NCI-H2227 treated with DMSO at 0.1 percent for 48 hours (cell line): ENCODE results near the gene SH3BP4.
"Not testable (repeated sequence)": the region's sequence is repeated elsewhere in the genome, so short reads cannot be mapped to it uniquely, and the experiment has no call there.

Experiments used
- DNase-seq: peaks from one replicate; lab custom pipeline; 2025; lab: John Stamatoyannopoulos, UW

Gene SH3BP4

DNA sequence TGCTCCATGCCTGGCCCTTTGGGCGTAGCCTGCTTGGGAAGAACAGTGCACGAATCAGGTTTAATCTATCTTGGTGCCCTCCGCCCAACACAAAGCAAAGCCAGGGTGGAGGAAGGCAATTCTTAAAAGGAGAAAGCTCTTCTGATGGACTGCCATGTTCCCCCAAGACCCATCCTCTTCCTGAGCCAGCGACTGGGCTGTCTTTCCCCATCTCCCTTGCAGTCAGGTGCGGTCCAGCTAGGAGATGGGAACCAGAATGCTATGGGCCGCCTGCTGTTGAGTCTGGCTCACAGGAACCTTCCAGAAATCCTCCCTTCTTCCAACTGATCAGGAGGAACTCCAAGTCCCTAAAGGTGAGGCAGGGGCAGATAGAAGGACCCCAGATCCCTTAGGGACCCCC lies 105.0 kb downstream of the SH3BP4 start:
- DNase-seq: no peak

DNA sequence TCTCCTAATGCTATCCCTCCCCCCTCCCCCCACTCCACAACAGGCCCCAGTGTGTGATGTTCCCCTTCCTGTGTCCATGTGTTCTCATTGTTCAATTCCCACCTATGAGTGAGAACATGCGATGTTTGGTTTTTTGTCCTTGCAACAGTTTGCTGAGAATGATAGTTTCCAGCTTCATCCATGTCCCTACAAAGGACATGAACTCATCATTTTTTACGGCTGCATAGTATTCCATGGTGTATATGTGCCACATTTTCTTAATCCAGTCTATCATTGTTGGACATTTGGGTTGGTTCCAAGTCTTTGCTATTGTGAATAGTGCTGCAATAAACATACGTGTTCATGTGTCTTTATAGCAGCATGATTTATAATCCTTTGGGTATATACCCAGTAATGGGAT lies 105.8 kb downstream of the SH3BP4 start:
- not testable (repeated sequence) for DNase-seq

DNA sequence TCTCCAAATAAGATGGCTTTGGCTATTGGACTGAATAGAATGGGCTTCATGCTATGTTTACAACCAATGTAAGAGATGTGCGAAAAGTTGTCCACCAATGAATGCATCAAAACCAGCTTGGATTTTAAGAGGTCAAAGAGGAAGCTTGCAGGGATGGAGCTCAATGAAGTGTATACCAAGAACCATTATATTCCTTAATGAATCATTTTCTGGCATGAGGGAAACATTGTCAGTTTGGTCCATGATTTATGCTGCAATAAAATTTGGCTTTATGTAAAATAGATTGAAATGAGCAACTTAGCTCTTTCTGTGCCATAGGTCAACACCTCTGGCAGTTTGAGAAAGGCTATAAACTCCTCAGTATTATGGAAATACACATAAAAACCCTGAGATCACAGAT lies 107.3 kb downstream of the SH3BP4 start:
- DNase-seq: no peak

DNA sequence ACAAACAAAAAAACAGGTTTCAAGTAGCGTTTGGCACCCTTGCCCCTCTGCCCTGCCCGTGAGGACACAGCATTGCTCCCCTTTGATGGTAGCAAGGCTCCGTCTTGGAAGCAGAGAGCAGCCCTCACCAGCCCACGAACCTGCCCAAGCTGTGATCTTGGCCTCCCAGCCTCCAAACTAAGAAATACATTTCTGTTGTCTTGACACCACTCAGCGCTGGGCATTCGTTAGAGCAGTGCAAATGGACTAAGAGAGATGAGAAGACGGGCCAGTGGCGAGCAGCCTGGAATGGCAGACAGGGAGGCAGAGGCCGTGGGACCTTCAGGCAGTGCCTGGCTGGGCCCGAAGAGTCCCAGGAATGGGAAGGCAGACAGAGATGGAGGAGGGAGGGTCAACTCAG lies 109.8 kb downstream of the SH3BP4 start:
- DNase-seq: no peak

DNA sequence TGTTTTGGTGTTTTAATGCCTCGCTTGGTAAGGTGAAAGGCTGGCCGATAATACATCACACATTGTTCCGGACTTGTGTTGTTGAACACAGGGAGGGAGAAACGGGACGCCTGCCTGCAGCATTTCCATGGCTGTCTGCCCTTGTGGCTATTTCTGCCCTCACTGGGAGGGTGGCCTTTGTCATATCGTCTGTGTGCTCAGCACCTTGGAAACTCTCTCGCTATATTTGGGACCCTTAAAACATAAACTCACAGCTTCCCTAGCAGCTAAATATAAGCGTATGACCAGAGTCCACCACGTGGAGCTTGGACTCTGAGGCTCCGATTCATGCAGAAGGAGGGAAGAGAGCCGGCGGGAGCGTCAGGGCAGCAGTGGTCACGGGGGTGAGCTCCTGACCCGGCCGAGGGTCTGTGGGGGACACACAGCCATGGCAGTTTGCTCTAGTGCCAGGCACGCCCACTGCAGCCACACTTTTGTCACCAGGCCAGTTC lies 111.7 kb downstream of the SH3BP4 start:
- no peak for DNase-seq

DNA sequence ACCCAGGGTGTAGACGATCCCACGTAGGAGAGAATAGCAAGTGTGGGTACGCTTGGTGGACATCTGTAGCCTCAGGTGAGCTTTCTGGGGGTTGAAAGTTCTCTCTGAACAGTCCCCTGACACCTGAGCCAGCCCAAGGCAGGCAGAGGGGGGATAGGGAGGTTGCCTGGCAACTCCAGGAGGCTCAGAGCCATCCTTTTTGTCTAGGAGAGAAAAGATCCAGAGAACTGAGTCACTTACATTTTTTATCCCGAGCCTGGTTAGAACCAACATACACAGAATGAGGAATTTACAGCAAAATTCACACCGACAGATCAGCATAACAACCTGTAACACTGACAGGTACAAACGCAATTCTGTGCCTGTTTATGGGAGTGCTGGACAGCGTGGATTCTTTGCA lies 113.2 kb downstream of the SH3BP4 start:
- DNase-seq: no peak

DNA sequence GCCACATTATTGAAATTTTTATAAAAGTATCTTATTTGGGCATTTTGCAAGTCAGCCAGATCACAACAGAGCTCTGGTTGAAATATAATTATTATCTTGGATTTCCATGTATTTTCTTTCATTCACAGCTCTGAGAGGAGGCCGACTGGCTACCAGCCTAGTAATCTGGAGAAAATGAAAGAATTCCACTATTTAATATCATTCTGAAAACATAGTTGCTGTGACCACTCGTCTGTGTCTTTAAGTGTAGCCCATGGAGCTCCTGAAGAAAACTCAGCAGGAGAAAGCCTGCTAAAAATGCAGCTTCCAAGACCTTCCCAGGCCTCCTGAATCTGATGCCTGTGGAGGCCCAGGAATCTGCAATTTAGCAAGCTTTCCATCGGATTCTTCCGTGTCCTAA lies 114.7 kb downstream of the SH3BP4 start:
- peak; percentile 36 for DNase-seq

DNA sequence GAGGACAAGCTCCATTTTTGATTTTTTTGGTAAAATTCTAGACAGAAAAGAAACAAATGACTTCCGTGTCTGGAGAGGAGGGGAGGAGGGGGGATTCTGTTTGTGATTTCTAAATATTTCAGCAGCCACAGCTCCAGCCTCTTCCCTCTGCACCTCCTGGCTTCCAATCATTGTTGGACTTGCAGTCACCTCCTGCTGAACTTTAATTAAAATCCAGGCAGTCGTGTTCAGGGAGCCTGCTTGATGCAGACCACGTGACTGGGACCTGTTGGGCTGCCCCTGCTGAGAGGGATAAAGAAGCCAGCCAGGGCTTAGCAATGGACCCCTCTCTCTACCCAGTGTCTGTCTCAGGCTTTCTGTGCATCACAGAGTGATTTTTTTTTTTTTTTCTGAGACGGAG lies 115.1 kb downstream of the SH3BP4 start:
- peak; percentile 57 for DNase-seq

DNA sequence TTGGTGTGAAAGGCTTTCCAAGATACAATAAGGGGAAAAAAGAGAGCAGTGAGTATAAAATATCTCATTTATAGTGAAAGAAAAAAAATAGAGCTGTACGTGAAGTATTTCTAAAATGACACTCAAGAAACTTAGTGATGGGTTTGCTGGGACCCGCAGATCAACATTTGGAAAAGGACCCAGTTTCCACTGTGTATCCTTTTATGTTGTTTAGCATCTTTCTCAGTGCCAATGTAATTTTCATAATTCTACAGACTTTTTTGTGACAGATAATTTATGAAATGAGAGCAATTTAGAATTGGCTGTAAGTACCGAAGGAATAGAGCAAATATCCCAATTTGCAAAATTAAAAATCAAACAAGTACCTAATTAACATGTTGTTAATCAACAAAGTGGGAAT lies 116.9 kb downstream of the SH3BP4 start:
- DNase-seq: no peak

DNA sequence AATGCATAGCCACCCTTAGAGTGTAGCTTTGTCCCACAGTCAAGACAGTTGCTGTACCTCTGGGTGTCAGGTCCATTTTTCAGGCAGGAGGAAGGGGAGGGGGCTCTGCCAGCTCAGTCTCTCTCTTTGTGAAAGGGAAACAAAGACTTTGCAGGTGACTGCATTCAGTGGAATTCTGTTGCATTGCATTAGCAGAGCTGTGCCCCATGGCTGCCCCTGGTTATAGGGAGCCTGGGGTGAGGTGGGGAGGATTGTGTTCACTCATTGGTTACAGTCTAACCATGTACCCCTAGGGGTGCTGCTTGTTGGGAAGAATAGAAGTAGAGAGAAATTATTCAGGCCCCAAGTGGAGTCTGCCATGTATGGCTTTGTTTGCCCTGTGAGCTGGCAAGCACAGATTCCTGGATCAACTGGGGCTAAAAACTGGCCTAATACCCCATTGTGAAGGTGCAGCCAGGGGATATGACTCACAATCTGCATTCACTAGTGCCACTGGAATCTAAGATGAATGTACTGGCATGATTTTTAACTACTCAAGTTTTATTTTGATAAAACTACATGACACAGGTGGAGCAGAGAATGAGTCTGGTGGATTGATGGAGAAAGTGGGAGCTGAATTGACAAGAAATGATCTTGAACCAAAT lies 118.4 kb downstream of the SH3BP4 start:
- DNase-seq: no peak

DNA sequence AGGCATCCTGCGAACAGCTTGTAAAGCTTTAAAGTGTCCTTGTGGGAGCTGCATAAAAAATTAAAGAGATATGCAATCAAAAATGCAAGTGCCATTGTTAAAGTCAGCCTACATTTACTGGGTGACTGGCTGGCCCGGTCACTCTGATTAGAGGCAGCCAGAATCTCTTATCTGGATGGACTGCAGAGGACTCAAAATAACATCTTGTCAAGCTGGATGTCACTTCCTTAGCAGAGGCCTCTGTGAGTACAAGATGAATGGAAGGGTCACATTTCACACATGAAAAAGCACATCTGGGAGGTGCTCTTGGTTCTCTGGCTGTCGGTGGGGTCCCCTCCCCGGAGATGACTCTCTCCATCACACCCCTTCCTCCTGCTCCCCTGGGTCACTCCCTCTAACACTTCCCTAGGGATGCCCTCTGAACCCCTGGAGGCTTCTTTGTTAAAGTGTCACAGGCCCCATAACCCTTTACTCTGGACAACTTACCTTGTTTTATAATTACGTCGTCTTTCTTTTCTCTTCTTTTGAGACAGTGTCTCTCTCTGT lies 122.1 kb downstream of the SH3BP4 start:
- peak; percentile 71 for DNase-seq

DNA sequence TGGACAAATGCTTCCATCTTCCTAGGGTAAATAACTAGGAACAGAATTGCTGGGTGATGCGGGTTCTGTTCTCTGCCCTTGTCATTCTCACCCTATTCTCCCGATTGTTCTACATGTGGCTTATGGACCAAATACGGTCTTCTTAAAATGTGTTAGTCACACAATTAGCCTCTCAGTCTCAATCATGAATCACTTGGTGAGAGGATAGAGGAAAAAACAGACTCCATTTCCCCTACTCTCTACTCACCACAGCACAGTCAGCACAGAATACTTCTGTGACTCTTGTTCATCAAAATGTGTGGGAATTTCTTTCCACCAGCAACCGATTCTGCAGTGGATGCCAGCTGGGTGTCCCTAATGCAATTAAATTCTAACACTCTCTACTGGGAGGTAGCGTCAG lies 125.2 kb downstream of the SH3BP4 start:
- no peak for DNase-seq

DNA sequence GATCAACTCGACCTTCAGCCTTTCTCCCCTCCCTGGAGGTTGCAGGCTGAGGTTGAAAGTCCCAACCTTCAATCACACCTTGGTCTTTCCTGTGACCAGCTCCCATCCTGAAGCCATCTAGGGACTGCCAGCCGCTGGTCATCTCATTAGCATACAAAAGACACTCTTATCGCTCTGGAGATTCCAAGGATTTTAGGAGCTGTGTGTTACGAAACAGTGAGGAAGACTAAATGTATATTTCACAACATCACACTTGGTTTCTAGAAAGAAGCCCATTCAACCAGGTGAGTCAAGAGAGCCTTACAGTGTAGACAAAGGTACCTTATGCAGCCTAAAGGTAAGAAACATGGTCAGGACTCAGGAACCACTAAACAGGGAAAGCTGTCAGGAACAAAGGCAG lies 126.4 kb downstream of the SH3BP4 start:
- DNase-seq: no peak

DNA sequence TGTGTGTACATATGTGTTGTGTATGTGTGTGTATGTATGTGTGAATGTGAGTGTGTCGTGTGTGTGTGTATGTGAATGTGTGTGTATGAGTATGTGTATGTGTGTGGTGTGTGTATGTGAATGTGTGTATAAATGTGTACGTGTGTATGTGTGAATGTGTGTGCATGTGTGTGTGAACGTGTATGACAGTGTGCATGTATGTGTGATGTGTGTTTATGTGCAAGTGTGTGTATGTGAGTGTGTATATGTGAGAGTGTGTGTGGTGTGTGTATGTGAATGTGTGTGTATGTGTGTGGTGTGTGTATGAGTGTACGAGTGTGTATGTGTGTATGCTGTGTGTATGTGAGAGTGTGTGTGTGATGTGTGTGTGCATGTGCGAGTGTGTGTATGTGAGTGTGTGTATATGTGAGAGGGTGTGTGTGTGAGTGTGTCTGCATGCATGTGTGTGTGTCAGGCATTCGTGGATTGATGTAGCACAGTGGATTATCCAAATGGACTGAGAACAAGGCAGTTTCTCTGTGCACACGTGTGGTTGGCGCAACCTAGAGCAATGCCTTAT lies 127.2 kb downstream of the SH3BP4 start:
- DNase-seq: no peak

DNA sequence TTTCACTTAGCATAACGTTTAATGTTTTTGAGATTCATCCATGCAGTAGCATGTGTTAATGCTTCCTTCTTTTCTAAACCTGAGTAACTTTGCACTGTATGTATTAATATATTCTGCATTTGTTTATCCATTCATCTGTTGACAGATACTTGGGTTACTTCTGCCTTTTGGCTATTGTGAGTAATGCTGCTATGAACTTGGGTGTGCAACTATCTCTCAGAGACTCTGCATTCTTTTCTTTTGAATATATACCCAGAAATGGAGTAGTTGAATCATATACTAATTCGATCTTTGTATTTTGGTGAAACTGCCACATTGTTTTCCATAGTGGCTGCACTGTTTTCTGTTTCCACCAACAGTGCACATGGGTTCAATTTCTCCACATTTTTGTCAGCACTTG lies 128.3 kb downstream of the SH3BP4 start:
- no peak for DNase-seq

DNA sequence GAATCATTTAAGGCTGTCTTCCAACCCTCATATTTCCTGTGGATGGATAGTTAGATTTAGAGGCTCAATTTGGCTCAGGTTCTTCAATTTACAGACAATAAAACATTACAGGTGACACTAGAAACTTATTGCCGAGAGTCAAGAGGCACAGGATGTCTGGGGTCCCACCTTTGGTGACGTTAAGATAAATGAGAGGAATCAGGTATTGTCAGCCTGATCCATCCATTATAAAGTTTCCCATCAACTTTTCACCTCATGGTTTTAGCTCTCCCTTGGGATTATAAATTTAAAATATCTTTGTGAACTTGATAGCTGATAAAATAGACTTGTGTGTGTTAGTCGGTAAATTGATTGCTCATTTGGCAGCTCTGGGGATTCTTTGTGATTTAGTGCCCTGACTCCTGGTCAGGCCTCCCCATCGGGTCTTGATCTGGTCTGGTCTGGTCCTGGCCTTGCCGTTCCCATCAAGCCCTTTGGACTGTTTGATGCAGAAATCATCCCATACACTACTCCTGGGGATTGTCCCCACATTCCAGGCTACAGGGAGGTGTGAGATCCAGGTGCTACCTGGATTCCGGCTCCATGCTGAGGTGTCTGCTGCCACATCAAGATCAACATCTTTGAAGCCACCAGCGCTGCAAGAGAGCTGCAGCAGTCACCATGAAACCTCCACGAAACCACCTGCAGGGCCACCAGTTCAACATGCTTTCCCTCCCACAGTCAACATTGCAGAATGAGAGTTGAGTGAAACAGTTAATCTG lies 130.9 kb downstream of the SH3BP4 start:
- DNase-seq: no peak

DNA sequence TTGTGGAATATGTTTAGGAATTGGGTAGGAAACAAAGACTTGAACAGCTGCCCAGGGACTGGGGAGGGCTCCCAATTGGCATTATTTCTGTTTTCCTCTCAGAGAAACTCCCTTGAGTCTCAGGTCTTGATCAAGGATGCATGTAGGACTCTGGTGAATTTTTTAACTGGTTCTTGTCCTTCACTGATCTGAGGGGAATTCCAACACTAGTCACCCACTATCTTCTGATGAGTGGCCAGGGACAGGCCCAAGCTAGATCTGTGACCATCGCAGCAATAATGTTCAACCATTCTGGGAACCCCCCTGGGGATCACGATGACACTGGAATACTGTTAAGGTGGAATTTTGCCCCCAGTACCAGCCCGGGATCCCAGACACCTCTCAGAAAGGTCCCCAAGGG lies 132.0 kb downstream of the SH3BP4 start:
- no peak for DNase-seq

DNA sequence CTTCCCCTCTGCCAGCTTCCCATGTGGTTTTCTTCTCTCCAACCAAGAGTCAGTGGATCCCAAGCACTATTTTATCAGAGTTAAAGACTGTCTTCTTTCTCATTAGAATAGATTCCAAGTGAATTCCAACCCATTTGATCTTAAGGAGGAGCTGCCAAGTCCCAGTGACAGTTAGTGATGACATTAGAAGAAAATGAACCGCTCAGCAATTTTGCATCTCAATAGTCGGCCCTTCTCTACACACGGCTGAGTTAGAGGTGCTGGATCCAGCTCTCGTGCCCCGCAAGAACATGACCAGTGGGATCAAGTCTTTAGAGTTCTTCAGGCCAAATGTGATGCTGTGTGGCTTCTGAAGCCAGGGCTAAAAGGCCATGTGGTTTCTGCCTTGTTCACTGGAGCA lies 132.6 kb downstream of the SH3BP4 start:
- DNase-seq: no peak

DNA sequence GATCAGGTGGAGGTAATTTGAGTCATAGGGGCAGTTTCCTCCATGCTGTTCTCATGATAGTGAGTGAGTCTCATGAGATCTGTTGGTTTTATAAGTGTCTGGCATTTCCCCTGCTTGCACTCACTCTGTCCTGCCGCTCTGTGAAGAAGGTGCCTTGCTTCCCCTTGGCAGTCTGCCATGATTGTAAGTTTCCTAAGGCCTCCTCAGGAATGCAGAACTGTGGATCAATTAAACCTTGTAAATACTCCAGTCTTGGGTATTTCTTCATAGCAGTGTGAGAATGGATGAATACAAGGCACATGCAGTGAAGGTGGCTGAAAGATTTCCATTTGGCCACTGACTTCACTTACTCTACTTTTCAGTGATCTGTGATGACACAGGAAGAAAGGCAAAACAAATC lies 133.7 kb downstream of the SH3BP4 start:
- no peak for DNase-seq

DNA sequence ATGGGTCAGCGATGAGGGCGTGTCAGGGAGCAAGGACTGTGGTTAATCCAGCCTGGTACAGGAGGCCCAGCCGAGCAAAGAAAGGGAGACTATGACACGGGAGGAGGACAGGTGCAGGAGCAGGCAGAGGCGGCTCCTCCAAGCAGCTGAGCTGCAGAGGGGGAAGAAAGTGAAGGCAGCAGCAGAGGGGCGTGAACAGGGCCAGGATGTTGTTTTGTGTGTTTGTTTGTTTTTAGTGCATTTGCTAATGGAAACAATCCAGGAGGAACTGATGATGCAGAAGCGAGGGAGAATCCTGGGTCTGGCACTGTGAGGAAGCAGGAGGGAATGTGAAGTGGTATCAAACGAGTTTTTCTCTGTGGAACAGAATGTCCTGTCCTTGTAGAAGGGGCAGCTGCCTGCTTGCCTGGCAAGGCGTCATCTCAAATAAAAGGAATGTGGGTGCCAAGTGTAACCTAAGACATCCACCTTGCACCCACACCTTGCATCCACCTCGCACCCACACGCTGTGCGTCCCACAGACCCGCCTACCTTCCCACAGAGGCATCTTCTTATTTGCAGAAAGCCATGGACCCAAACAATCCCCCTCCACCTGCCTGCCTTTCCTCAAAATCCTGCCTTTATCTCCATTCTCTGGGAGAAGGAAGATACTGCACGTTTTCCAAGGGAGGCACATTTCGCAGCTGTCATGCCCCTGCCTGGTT lies 134.8 kb downstream of the SH3BP4 start:
- DNase-seq: no peak

DNA sequence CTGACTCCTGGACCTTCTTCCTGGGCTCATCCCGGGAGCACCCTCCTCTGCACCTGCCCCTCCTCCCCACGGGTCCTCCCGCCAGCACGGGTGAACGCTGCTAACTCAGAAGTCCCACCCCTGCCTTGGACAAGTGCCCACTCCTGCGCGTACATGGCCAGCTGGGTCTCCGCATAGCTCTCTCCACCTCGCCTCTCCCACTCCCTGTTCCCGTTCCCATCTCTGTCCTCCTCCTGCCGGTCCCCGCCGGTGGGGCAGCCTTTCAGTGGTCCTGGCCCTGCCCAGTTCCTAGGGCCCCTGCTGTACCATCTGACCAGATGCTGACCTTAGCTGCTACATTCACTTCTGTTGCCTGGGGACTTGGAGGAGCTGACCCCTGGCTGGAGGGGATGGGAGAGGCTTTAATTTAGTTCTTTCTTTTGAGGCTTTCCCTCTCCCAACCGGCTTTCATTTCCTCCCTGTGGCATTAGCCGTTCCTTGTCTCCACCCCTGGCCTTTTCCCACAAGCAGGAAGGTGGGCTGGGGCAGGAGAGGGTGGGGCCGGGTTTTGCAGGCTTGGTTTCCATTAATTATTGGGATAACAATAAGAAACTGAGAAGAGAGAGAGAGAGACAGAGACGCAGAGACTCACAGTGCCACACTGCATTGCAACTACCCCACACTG lies 136.1 kb downstream of the SH3BP4 start:
- DNase-seq: no peak

DNA sequence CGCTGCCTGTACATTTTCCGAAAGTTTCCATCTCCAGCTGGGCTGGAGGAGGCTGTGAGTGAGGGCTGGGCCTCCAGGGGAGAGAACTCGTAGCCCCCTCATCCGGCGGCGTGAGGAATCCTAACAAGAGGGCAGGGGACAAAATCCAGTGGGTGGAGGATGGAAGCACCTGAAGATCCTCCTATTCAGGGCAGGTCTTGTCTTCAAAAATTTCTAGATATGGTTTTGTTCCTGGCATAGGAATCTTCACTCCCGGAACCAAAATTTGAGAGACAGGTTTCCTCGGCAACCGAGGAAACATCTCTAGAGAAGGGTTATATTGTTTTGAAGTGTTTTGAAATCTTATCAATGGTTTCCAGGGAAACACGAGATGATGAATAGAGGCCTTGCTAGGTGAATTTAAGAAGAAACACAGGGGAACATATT lies 136.7 kb downstream of the SH3BP4 start:
- no peak for DNase-seq
